Cardiac fibroblast (primary cell): ENCODE results near the gene GON7.

Experiments
- DNase-seq, 2 donors: peaks; one replicate each; pipeline versions ENCODE4 v3.0.0 to v3.0.0-alpha.2; 2010; ENCODE audit warnings: low read depth in 2 of 2
- H3K4me3 ChIP-seq, 2 donors: replicated peaks in 1 of 2; 1 replicate in 1 of 2; 2 replicates in 1 of 2; pipeline ENCODE4 v1.5.1; 2011; ENCODE audit warnings: low read depth in 2 of 2, low read length in 2 of 2, mild to moderate bottlenecking in 2 of 2, moderate library complexity in 1 of 2
- TF ChIP-seq, protein P1 (sequence below): IDR thresholded peaks from one replicate; pipeline ENCODE4 v1.5.1; 2011; ENCODE audit warnings: low read depth, mild to moderate bottlenecking, low read length, inconsistent platforms

Gene GON7

DNA sequence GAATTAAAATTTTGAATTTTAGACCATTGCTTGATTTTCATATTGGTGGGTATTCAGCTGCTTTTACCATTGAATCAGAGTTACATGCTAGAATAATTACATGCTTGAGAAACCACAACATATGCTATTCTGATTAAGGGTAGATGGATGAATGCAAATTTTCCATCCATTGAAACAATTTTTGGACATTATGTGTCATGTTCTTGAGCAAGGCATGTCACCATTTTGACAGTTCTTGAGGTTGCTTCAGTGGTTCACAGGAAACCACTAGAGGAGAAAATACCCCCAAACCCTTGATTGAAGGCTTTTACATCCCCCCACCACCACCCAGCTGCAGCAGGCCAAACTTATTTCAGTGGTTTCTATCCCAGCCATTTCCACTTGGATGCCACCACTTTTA is 13.6 kb upstream of the GON7 start:
- TF ChIP-seq, protein P1, sequence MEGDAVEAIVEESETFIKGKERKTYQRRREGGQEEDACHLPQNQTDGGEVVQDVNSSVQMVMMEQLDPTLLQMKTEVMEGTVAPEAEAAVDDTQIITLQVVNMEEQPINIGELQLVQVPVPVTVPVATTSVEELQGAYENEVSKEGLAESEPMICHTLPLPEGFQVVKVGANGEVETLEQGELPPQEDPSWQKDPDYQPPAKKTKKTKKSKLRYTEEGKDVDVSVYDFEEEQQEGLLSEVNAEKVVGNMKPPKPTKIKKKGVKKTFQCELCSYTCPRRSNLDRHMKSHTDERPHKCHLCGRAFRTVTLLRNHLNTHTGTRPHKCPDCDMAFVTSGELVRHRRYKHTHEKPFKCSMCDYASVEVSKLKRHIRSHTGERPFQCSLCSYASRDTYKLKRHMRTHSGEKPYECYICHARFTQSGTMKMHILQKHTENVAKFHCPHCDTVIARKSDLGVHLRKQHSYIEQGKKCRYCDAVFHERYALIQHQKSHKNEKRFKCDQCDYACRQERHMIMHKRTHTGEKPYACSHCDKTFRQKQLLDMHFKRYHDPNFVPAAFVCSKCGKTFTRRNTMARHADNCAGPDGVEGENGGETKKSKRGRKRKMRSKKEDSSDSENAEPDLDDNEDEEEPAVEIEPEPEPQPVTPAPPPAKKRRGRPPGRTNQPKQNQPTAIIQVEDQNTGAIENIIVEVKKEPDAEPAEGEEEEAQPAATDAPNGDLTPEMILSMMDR = no peak
- H3K4me3 ChIP-seq = no peak overlapping the region
- no peak for DNase-seq

DNA sequence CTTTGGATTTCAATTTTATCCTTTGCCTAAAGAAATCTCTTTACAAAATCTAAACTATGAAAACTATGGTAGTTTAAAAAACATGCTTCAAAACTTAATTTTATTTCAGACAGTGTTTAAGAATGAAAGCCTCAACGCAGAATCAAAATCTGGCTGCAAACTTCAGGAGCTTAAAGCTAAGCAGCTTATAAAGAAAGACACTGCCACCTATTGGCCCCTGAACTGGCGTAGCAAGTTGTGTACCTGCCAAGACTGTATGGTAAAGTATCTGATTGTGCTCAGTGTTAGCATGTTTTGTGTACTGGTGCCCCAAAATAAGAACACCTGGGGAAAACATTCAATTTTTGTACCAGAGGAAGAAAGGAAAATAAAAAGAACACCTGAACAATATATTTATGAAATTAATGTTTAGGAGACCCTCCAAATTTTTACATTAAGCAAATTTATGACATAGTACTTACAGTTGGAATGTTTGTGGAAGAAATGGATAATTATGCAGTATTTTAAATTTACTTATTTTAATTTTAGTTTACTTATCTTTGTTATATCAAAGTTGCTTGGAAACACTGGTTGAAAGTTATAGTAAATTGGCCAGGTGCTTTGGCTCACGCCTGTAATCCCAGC is 12.3 kb upstream of the GON7 start:
- TF ChIP-seq, protein P1 = peak; percentile 55
- DNase-seq = peak; percentile 75 to 80
- no peak overlapping the region for H3K4me3 ChIP-seq

DNA sequence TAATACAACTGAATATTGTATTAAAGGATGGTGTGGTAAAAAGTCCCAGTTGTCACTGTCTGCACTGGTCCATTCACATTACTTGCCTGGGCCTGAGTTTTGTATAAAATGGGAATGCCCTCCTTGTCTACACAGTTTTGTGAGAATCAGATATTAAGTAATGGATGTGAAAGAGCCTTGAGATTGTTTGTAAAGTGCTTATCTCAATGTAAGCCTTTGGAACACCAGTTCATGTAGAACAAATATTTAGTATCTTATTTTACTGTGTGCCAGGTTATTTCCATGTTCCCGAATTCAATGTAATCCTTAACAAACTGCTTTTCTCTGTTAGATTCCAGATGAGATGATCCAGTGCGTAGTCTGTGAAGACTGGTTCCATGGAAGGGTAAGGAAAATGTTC is 7.7 kb upstream of the GON7 start:
- TF ChIP-seq, protein P1 = no peak
- DNase-seq = no peak
- H3K4me3 ChIP-seq = no peak overlapping the region

DNA sequence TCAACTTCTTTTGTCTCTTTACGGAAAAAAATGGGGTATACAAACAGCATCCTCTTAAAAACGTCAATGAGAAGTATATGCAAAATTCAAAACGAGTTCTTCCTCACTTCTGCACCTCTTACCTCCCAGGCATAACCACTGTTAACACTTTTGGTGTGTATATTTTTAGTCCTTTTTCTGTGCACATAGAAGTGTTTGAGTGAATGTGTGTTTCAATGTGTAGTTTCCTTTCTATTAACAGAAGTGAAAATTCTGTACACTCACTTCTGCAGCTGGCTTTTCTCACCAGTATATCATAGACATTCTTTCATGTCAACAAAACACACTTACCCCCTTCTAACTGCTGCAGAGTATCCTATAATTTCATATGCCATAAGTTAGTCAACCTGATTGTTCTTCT is 5.6 kb upstream of the GON7 start:
- no peak for DNase-seq
- TF ChIP-seq, protein P1 = no peak
- H3K4me3 ChIP-seq = no peak overlapping the region

DNA sequence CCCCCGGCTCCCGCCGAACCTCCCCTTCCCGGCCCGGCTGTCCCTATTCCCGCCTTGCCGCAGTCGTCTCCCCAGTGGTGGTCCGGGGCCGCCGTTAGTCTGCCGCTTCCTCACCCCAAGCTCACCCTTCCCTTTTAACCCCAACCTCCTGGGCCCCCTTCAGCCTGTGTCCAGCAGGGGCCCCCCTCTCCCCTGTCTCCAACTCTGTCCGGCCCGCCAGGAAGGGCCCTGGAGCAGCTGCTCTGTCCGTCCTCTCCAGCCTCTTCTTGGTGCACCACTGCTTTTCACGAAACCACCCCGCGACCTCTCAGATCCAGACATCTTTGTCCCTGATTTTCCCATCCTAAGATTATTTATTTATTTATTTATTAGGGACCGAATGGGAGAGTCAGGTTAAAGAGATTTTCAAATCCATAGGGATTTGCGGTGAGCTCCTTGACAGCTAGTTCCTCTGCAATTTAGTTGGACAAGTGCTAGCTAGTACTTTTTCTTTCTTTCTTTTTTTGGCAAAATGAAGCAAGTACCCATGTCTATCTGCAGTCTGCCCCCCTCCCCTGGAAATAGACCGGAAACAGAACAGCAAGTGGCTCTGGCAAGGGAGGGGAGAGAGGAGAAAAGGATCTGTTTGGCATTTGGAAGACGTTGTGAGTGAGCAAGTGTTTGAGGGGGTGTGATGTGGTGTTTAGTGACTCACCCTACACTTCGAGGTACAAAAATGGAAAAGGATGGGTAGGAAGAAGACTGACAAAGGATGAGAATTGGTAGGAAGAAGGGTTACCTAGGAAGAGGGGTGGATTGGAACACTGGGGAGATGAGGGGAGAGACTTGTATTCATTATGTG is 823 bp upstream of the GON7 start:
- TF ChIP-seq, protein P1 = peak; percentile 45
- peak overlapping the region; percentile 91 to 95 for H3K4me3 ChIP-seq
- peak; percentile 61 to 70 for DNase-seq

DNA sequence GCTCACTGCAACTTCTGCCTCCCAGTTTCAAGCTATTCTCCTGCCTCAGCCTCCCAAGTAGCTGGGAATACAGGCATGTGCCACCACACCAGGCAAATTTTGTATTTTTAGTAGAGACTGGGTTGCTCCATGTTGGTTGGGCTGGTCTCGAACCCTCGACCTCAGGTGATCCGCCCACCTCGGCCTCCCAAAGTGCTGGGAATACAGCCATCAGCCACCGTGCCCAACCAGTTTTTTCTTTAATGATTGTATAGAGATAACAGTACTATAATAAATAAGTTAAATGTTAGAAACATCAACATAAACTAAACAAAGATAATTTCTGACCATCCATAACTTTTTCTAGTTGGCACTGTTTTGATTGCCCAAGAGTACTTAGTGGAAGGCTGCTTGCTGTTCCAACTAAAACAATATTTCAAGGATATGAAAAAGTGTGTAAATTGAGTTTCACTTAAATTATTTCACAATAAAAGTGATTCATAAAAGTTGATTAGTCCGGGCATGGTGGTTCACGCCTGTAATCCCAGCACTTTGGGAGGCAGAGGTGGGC is 5.6 kb downstream of the GON7 start:
- no peak overlapping the region for H3K4me3 ChIP-seq
- no peak for DNase-seq
- TF ChIP-seq, protein P1 = no peak
